GM23338 (cell line): ENCODE measurements around the gene POU3F2.

Experiments used
- CTCF ChIP-seq, 2 experiments: fragments of 200-600 bp in 1 of 2; sonication (generic) in 1 of 2; conservative IDR thresholded peaks; 2 replicates each; pipeline versions ENCODE4 v1.5.1 to v1.6.1; 2016 to 2017; ENCODE audit warnings: antibody characterized with exemption in 2 of 2, low read depth in 2 of 2, mild to moderate bottlenecking in 2 of 2, moderate library complexity in 1 of 2
- JUNB ChIP-seq: IDR thresholded peaks from one replicate; pipeline ENCODE4 v1.6.1; 2016; ENCODE audit warnings: antibody characterized with exemption; ENCODE audit not compliant: unreplicated experiment
- POLR2AphosphoS5 ChIP-seq: IDR thresholded peaks from 2 replicates; pipeline ENCODE4 v1.6.1; 2016; ENCODE audit warnings: antibody characterized with exemption, low read depth

- TF ChIP-seq CTCF (conservative IDR thresholded peaks at IDR 0.05; ENCODE audit: low read depth in 2 of 2) (no peak), POLR2AphosphoS5 (no peak), JUNB (no peak)
Measured at GRCh38 chr6:98838975-98839374, 4.6 kb downstream of the POU3F2 start.
